Tongue (tissue), 2 donors: ENCODE results near the gene KIF2A. TPM values are rescaled to one million over a fixed set of nuclear protein-coding genes. Genes with fewer than 3 reads are reported as not detected.
A peak's percentile ranks its signal among the peaks of the same experiment; 100 is the strongest.
"Not testable (repeated sequence)": the region's sequence is repeated elsewhere in the genome, so short reads cannot be mapped to it uniquely, and the experiment has no call there.

Source experiments
- DNase-seq: peaks from one replicate; pipeline ENCODE4 v3.0.0-alpha.2; 2015
- total RNA-seq: library from RNA; depleted of rRNA; stranded (reverse); fragments of >200 nt; gene quantifications from one replicate; pipeline ENCODE4 v1.2.3, GENCODE V29; 2014

The KIF2A gene
- total RNA-seq, 1 donor from 2014 or later = 44.8 TPM

GRCh38 chr5:62291829-62292228 lies 14.2 kb upstream of the KIF2A start:
- not testable (repeated sequence) for DNase-seq

DNA sequence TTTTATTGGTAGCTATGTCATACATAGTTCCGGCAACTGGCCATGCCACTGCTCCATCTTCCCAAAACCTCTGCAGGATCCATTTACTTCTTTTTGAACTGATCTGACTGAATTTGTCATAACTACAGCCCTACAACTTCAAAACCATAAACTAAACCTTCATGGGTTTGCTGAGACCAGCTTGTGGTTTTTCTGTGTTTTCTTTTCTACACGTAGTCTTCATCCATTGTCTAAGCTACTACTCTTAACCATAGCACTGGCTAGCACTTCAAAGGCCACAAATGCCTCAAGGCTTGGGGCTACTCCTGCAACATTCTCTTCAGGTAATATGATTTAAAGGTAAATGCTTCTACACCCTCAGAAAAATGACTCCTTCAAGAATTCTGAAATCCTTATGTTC lies 9.0 kb upstream of the KIF2A start:
- no peak for DNase-seq

GRCh38 chr5:62298118-62298517 lies 7.9 kb upstream of the KIF2A start:
- no peak for DNase-seq

DNA sequence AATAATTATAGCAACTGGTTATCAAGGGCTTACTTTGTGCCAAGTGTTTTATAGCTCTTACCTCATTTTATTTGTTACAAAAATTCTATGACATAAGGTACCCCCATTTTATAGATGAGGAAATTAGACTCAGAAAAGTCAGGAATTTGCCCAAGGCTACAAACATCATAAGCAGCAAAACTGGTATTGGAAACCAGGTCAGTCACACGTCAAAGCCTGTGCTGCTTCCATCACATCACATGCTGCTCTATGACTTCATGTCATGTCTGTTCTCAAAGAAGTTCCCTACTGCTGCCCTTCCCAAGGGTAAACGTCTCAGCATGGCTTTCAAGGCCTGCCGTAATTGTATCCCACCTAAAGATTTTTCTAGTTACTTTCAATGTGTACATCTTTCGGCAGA lies 6.9 kb upstream of the KIF2A start:
- DNase-seq = no peak

DNA sequence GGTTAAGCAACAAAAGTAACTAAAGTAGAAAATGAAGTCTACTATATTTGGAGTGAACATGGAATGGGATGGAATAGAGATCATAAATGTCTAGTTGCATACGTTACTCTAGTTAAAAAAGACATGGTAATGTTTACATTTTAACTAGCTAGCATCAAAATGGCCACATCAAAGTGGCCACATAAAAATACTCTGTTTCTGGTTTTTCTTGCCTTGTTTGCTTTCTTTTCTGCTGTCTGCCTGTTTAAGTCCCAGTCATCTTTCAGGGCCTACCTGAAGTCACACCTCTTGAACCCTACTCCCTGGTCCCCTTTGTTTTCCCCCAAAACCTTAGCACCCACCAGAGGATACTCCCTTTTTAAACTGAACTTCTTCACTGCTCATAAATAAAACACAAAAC lies 6.4 kb upstream of the KIF2A start:
- no peak for DNase-seq

GRCh38 chr5:62305358-62305714 lies 670 bp upstream of the KIF2A start:
- DNase-seq = no peak

DNA sequence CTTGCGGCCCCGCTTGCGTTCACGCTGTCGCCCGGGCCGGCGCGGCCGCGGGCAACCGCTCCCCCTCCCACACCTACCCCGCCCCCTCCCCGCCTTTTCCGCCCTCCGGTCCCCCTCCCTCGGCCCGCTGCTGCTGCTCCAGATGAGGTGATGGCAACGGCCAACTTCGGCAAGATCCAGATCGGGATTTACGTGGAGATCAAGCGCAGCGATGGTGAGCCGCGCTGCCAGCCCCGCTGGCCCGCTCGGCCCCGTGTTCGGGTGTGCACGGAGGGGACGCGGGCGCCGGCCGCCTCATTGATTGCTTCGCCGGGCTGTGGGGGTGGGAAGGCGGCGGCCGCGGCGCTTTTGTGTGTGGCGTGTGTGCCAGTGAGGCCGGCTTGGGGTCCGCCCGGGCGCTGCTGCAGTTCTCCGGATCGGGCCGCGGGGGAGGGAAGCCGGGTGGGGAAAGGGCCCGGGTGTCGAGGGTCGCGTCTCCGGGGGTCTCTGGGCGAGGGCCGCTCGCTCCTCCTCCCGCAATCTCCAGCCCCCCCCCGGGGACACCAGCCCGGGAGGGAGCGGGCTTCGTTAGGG lies 403 bp downstream of the KIF2A start:
- no peak for DNase-seq

DNA sequence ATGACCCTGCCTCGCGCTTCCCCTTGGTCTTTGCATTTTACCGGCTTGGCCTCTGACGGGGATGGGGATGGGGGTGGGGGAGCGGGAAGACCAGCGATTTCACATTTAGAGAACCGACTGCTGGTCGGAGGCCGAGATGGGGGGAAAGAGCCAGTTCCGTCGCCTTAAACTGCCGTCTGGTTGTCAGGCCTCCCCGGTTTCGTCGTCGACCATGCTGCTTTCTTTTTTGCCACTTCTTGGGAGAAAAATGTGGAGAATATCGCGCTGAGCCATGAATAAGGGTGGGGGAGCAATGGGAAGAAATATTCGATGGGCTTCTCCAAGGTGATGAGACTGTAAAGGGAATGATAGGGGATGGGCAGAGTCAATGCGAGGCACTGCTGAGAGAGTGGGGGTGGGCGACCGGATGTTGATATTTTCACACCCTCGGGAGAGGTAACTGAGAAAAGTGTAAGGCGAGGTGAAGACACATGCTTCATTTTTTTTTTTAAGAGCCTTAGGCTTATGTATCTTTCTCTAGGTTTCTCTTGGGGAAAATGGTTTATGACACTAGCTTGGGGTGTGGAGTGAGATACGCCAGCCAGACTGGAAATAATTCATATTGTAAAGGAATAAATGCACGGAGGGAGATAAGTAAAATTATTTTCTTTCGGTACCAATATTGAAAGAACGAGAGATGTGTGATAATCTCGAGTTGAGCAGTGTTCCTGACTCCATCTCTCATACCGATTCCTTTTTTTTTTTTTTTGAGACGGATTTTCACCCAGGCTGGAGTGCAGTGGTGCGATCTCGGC lies 1.1 kb downstream of the KIF2A start:
- peak; percentile 62 for DNase-seq

DNA sequence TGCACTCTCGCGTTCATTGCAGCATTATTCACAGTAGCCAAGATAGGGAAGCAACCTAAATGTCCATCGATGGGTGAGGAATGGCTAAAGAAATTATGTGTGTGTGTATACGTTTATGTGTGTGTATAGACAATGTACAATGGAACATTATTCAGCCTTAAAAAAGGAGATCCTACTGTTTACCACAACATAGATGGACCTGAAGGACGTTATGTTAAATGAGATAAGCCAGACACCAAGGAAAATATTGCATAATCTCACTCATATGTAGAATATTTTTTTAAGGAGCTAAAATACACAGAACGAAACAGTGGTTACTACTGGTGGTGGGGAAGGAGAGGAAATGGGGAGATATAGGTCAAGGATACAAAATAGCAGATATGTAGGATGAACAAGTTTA lies 2.4 kb downstream of the KIF2A start:
- no peak for DNase-seq

- no peak for DNase-seq
These were observed 3.1 kb downstream of the KIF2A start for GRCh38 chr5:62309107-62309506.

DNA sequence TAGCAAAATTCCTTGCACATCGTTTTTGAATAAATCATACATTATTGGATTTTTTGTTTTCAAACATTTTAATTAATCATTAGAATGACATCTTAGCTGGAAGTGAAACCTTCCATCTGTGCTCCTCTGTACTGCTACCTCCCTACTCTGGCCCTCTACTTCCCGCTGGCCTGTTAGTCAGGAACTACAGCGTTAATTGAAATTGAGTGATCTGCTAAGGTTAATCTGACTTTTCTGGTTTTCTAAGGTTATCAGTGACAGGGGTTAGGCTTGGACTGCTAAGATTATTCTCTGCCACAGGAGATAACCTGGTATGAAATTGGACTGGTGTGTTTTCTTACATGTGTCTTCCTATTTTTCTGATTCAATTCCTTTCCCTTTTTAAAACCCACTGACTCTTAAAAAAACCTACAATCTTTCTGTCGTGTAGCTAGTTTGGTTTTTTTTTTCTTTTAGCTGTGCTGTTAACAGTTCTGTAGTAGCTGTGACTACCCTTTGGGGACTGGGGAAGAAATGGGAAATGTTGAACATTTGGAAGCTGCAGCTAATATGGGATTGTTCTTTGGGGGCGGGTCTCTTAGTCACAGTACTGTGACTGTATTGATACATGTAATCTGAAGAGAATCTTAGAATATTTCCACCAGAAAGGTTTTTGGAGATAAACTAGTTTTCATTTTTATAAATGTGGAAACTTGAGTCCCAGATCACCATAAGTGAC lies 4.6 kb downstream of the KIF2A start:
- no peak for DNase-seq

DNA sequence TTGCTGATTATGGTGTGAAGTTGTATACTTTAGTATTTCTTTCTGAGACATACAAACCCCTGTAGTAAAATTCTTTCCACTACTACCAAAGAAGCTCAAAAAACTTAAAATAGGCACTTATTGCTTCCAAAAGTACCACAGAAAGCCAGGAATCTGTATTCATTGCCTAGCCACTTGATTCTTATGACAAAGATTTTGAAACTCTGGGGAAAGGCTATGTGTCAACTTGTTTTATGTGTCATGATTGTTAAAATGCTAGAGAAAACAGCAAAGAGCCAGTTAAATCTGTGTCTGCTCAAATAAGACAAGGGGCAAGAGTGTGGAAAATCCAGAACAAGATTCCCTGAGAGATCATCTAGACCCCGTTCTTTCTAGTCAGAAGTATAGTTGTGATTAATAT lies 6.0 kb downstream of the KIF2A start:
- DNase-seq = no peak

GRCh38 chr5:62312674-62313073 lies 6.7 kb downstream of the KIF2A start:
- DNase-seq = no peak

DNA sequence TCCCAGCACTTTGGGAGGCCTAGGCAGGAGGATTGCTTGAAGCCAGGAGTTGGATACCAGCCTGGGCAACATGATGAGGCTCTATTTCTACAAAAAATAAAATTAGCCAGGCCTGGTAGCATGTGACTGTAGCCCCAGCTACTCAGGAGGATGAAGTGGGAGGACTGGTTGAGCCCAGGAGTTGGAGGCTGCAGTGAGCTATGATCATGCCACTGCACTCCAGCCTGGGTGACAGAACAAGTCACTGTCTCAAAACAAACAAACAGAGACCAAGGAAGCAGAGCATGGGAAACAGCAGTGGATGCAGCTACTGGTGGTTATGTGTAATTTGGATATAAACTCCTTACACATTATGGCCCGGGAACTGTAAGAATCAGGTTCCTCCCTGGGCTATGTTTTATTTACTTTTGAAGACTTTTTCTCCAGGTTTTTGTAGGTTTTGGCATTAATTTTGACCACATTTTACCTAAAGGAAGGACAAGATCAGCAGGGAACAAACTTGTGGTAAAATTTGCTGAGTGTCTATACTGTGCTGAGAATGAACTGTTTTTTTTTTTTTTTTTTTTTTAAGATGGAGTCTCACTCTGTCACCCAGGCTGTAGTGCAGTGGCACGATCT lies 8.3 kb downstream of the KIF2A start:
- no peak for DNase-seq

GRCh38 chr5:62315376-62316175 lies 9.6 kb downstream of the KIF2A start:
- no peak for DNase-seq

DNA sequence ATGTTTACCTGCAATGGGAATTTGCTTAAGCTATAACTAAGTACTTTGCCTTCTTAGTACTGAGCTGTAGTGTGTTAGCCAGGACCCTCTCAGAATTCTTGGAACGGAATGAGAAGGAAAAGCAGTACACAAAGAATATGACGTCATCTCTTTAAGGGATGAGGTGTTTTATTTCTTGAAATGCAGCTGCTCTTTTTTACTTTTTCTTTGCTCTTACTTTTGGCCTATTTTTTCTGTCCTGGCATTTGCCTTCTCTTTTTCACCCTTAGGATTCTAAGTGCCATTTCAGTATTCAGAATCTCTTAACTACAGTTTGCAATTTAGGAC lies 10.1 kb downstream of the KIF2A start:
- DNase-seq = no peak

DNA sequence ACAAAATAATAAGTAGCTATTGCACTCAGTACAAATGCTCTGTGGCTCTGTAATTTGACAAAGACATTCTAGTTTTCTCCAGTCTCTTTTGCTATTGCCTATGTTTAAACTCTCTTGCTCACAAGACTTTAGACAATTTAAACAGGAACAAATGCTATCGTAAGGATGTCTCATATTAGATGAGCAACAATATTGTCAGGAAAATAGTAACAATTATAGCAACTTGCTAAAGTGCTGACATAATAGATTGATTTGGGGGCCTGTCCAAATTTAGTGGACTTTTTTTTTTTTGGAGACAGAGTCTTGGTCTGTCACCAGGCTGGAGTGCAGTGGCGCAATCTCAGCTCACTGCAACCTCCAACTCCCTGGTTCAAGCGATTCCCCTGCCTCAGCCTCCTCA lies 11.8 kb downstream of the KIF2A start:
- no peak for DNase-seq

DNA sequence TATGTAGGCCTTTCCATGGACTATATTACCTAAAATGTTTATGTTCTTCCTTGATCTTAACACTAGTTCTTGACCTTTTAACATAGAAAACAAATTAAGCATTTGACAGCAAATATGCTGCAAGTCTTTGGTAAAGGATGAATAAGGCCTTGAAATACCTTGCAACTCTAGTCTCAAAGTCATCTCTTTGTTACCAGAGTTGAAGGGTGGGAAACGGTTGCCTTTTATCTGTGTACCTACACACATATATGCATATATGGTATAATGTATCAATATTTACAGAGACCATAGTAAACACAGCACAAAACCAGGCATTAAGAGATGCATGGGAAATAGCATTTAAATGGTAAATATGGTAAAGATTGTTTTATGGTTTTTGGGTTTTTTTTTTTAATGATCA lies 16.5 kb downstream of the KIF2A start:
- DNase-seq = no peak

GRCh38 chr5:62326302-62326701 lies 20.3 kb downstream of the KIF2A start:
- no peak for DNase-seq

GRCh38 chr5:62326702-62327101 lies 20.7 kb downstream of the KIF2A start:
- no peak for DNase-seq

DNA sequence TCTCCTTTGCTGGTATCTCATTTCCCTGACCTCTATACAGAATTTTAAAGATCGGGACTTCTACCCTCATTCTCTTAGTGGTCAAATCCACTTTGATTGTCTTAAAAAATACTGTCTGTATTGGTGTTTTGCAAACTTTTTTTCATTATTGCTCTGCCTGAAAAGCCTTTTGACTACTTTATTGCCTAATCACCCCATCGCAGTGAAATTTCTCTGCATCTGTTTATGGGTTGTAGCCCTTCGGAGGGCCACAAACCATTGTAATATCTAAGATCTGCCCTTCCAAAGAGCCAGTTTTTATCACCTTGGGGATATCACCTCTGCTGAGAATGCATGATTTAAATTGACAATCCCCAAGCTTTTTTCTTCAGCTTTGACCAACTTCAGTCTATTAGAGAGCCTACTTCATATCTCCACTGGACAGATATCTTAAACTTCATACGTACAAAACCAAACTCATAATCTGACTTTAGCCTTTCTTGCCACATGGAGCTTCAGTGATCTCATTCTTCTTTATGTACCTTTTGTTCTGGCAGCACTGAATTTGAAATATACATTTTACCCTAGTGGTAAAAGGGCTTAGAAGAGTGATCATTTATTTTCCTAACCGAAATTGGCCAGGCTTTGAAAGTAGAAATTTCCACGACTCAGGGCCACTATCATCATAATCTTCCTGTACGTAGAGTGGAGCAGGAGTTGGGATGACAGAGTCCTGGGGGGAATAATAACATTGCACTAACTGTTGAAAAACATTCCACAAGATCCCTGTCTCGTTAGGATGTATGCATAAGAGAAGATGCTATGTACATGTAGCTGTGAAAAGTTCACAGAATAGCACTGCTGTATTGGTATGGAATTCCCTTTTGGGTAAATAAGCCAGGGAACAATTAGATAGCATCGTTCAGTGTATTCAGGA lies 21.4 kb downstream of the KIF2A start:
- DNase-seq = no peak
